D341Med (cell line): ENCODE measurements around the gene ARID5B.
"Not testable (repeated sequence)": the region's sequence is repeated elsewhere in the genome, so short reads cannot be mapped to it uniquely, and the experiment has no call there.

Experiments
- DNase-seq: peaks from one replicate; pipeline ENCODE4 v3.0.0; 2012; ENCODE audit warnings: low spot score

Gene ARID5B

DNA sequence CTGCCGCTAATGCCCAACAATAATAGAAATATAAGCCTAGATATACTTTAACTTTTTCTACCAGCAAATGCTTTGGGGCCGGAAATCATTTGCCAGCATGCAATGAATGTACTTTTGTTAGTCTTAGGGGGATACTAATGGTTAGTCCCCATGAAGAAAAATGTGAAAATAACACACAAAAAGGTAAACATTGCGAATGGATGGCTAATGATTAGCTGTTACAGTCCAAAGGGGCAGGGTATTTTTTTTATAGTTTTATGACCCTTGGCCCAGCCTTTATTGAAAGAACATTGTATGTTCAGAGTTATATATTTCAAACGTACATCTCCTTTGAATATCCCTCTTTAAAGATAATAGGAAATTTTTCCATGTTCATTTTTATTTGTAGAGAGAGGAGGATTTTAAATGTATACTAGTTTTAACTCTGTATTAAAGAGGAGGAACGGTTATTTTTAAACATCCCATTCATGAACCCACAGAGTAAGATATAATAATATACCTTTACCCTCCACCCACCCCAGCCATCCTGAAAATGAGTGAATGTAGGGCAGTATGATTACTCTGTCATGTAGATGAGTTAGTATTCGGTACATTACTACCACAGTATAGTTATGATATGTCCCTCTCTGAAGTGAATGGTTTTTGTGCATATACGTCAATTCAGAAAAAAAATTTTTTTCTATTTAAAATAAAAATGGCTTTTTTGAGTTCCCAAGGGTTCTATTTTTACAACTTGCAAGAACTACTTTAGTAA is 63.6 kb downstream of the ARID5B start:
- DNase-seq, result no peak

GRCh38 chr10:61965703-61966395 is 64.3 kb downstream of the ARID5B start:
- no peak for DNase-seq

DNA sequence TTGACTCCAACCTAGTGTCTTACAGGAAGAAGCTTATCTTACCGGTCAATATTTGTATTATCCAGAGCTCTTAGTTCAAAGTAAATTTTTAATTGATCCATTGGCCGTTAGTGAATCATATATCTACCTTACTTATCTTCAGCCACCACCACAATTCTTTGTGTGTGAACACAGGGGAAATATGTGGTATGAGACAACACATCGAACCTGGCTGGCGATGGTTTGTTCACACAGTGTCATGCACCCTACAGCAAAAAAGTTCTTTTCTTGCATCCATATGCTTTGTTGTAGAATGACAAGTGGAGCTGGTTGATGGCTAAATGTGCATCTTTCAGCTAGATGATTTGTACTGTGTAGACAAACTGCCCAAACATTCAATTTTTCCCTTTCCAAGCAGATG is 65.8 kb downstream of the ARID5B start:
- DNase-seq, result no peak

DNA sequence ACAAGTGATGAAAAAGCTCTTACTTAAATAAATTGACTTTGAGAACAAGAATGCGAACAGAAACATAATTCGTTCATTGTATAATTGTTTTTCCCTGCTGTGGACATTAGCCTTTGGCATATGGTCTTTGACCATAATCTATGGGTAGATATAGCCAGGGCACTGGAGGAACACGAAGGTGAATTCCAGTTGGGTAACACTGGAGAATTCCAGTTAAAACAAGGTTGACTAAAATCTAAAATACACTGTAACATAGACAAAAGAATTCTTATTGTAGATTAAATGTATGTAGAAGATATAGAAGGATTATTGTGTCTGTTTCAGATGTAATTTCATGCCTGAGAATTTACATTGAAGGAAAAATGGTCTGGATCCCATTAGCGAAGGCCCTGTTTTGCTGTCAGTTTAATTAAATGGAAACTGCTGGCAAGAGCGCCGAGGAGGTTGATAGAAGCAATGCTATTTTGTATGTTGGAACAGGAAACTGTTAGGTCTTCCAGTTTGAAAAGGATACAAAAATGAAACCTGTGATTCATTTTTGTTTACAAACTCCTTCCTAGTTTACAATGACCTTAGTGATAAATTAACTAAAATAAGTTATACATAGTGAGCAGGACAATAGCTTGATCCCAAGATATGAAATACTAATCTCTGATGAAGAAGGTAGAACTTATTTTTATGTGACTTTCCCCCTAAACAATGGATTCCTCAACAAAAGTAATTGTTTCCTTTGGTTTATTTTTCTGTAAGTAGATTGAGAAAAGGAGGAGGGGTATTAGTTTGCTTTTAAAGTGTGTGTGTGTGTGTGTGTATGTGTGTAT is 68.9 kb downstream of the ARID5B start:
- DNase-seq, result no peak

- DNase-seq, result no peak
These were observed 69.5 kb downstream of the ARID5B start for GRCh38 chr10:61971003-61971325.

GRCh38 chr10:61973169-61973568 is 71.7 kb downstream of the ARID5B start:
- DNase-seq, result no peak

- DNase-seq, result no peak
These were observed 72.4 kb downstream of the ARID5B start for GRCh38 chr10:61973906-61974305.

GRCh38 chr10:61974601-61975390 is 73.3 kb downstream of the ARID5B start:
- DNase-seq, result no peak

DNA sequence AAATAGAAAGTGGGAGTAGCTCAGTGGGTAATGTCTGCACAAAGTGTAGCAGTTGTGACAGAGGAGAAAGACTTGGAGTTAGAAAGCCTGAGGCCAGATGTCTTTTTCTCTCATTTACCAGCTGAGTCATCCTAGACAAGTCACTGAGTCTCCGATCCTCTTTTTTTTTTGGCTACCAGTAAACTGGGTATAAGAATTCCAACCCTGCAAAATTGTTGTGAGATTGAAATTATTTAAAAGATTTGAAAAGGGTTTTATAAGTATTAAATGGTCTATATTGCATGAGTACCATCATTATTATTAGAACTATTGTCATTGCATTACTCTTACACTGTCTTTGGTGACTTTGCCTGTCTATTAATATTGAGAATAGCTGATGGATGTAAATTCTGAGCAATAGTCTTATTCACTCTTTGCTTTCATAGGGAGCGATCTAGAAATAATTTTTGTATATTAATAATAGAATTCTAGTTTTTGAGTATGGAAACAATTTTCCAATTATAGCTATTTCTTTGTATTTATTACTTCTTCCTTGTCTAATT is 74.0 kb downstream of the ARID5B start:
- DNase-seq, result no peak

DNA sequence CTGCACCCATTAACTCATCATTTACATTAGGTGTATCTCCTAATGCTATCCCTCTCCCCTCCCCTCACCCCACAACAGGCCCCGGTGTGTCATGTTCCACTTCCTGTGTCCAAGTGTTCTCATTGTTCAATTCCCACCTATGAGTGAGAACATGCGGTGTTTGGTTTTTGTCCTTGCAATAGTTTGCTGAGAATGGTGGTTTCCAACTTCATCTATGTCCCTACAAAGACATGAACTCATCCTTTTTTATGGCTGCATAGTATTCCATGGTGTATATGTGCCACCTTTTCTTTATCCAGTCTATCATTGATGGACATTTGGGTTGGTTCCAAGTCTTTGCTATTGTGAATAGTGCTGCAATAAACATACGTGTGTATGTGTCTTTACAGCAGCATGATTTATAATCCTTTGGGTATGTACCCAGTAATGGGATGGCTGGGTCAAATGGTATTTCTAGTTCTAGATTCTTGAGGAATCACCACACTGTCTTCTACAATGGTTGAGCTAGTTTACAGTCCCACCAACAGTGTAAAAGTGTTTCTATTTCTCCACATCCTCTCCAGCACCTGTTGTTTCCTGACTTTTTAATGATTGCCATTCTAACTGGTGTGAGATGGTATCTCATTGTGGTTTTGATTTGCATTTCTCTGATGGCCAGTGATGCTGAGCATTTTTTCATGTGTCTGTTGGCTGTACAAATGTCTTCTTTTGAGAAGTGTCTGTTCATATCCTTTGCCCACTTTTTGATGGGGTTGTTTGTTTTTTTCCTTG is 75.6 kb downstream of the ARID5B start:
- DNase-seq, result not testable (repeated sequence)

GRCh38 chr10:61978965-61979364 is 77.5 kb downstream of the ARID5B start:
- DNase-seq, result no peak

DNA sequence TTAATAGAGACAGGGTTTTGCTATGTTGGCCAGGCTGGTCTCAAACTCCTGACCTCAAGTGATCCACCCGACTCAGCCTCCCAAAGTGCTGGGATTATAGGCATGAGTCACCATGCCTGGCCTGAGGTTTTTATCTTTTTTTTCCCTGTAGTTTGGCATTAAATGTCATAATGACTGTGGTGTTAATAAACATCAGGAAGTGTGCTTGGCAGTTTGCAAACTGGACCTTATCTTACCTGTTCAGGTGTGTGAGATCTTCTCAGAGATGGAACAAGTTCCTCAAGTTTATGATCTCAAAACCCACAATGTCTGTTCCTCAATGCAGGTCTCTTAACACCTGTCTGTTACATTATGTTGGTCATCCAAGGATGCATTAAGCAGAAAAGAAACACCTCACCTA is 80.0 kb downstream of the ARID5B start:
- DNase-seq, result no peak

GRCh38 chr10:61983255-61983654 is 81.8 kb downstream of the ARID5B start:
- DNase-seq, result no peak

DNA sequence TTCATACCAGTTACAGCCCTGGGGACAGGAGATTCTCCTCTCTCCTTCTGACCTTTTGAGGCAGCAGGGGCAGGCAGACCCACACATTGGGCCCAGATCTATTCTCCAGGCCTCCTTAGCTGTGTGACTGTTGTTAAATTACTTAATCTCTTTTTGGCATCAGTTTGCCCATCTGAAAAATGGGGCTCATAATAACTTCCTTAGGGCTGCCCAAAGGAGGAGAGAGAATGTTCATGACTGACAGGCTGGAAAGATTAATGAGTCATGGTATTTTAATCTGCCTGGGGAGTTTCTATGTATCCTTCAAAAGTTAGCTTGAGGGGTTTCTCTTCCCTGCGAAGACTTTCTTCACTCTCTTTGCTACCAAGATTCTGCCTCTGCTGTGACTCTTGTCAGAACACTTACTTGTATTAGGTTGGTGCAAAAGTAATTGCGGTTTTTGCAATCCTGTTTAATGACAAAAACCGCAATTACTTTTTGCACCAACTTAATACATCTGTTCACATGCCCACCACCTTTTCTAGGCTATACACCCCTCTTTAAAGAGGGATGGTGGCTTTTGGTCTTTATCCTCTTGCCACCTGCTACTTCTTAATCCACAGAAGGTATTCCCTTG is 83.4 kb downstream of the ARID5B start:
- DNase-seq, result no peak

- no peak for DNase-seq
These were observed 84.2 kb downstream of the ARID5B start for GRCh38 chr10:61985715-61986114.

GRCh38 chr10:61986382-61986781 is 84.9 kb downstream of the ARID5B start:
- no peak for DNase-seq

GRCh38 chr10:61986788-61987492 is 85.4 kb downstream of the ARID5B start:
- no peak for DNase-seq

DNA sequence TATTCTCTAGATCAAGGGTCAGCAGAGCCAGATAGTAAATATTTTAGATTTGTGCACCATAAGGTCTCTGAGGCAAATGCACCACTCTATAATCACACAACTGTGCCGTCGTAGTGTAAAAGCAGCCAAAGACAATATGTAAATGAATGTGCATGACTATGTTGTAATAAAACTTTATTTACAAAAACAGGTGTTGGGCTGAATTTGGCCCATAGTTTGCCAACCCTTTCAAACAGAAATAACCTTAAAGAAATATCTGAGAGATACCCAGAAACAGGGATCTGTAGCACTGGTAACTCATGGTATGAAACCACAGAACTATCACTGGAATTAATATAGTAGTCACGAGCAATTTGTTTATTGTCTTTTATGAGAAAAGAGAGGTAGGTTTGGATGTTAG is 86.0 kb downstream of the ARID5B start:
- DNase-seq, result no peak

DNA sequence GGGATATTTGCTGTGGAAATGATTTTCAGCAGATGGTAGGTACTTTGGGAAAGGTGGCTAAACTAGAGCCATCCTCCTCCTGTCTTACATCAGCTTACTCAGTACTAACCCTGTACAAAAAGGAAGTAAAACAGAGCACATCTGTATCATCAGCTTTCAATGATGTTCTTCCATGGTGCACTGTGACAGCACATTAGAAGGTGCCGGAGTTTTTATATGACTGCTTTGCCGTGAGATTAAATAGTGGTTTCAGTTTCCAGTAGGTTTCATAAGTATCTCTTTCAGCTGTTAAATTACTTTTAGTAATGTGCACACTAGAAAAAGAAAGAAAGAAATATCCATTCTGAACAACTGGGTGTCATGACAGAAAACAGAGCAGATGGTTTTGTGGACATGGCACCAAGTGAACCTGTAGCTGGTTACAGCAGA is 86.5 kb downstream of the ARID5B start:
- DNase-seq, result no peak
